GM12891 (cell line): ENCODE results near the gene EXOC6.

Source experiments
- PAX5 ChIP-seq: IDR thresholded peaks from 2 replicates; pipeline ENCODE4 v1.6.1; 2011; ENCODE audit warnings: low read length, moderate library complexity, mild to moderate bottlenecking; ENCODE audit not compliant: insufficient read depth, severe bottlenecking
- POLR2A ChIP-seq: IDR thresholded peaks from 2 replicates; pipeline ENCODE4 v1.6.1; 2011; ENCODE audit warnings: low read depth, low read length, control low read depth
- POLR2AphosphoS5 ChIP-seq: IDR thresholded peaks from 2 replicates; pipeline ENCODE4 v1.6.1; 2011; ENCODE audit warnings: low read depth, low read length, control low read depth
- POU2F2 ChIP-seq: IDR thresholded peaks from 2 replicates; pipeline ENCODE4 v1.6.1; 2011; ENCODE audit warnings: low read depth, mild to moderate bottlenecking, control low read depth, low read length, moderate library complexity
- SPI1 ChIP-seq: IDR thresholded peaks from 2 replicates; pipeline ENCODE4 v1.6.1; 2011; ENCODE audit warnings: low read depth, low read length, control low read depth
- TAF1 ChIP-seq: IDR thresholded peaks from 2 replicates; pipeline ENCODE4 v1.6.1; 2011; ENCODE audit warnings: low read depth, low read length, control low read depth

DNA sequence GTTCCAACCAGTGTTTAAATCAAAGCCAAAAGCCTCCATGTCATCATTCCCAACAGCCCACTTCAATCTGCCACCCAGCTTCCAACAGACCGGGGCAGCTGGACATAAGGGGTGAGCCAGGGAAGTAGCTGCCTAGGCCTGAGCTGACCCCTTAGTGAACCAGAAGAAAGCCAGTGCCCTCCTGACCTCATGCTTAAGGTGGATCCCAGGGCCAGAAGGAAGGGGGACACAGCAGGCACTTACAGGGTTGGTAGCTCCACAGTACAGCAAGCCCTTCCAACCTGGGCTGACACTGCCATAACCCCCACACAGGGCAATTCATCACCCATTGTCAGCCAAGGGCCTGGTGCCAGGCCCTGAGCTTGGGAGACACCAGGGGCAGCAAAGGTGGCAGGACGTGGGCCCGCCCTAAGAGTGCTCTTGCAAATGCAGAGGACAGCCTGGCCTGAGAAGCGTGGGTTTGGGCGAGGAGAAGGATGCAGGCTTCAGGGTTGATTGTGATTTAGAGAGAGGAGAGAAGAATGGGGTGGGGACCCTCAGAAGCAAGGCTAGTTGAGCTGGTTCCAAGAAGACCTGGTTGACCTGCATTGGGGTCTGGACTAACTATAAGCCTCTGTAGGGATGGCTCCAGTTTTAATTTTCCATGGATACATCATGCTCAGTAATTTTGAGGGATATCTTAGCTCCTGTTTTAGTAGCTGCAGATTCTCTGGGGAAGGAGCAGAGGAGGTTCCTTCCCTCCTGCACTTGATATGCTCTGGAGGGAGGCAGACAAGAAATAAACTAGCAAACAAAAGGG is 222.3 kb downstream of the EXOC6 start:
- TF ChIP-seq TAF1 (no peak), POLR2A (no peak), POLR2AphosphoS5 (no peak), SPI1 (no peak), PAX5 (no peak), POU2F2 (no peak)
